Heart left ventricle (tissue), 16 donors: Measurements from ENCODE around the gene SLC41A1. TPM values are rescaled to one million over a fixed set of nuclear protein-coding genes. Genes with fewer than 3 reads are reported as not detected.

Source experiments
- ATAC-seq, 4 donors: fragments of 200-7000 bp; cut with Tn5 transposase; one replicate each; pipeline ENCODE4 v1.9.1; 2020 to 2022; ENCODE audit warnings: moderate library complexity in 4 of 4, mild to moderate bottlenecking in 3 of 4, moderate number of reproducible peaks in 1 of 4
- DNase-seq, 5 donors: peaks; one replicate each; pipeline ENCODE4 v3.0.0-alpha.2; 2020
- H3K27ac ChIP-seq, 12 donors: fragments of 200-600 bp; sonication (generic) in 4 of 12; one replicate each; pipeline versions ENCODE4 v1.5.0 to v1.8.0; 2016 to 2022; ENCODE audit warnings: mild to moderate bottlenecking in 2 of 12
- H3K27me3 ChIP-seq, 9 donors: fragments of 200-600 bp; sonication (generic) in 2 of 9; one replicate each; pipeline versions ENCODE4 v1.5.1 to v1.8.0; 2016 to 2022; ENCODE audit warnings: mild to moderate bottlenecking in 3 of 9
- H3K36me3 ChIP-seq, 9 donors: fragments of 200-600 bp; sonication (generic) in 2 of 9; one replicate each; pipeline versions ENCODE4 v1.5.0 to v1.8.0; 2018 to 2022; ENCODE audit warnings: mild to moderate bottlenecking in 2 of 9
- H3K4me1 ChIP-seq, 12 donors: fragments of 200-600 bp; sonication (generic) in 4 of 12; one replicate each; pipeline versions ENCODE4 v1.5.0 to v1.8.0; 2016 to 2022; ENCODE audit warnings: mild to moderate bottlenecking in 3 of 12
- H3K4me3 ChIP-seq, 12 donors: fragments of 200-600 bp; sonication (generic) in 4 of 12; one replicate each; pipeline versions ENCODE4 v1.5.0 to v1.8.0; 2017 to 2022; ENCODE audit warnings: mild to moderate bottlenecking in 9 of 12, moderate library complexity in 4 of 12
- H3K9me3 ChIP-seq, 12 donors: fragments of 200-600 bp; sonication (generic) in 4 of 12; one replicate each; pipeline versions ENCODE4 v1.5.0 to v1.8.0; 2016 to 2022; ENCODE audit warnings: mild to moderate bottlenecking in 1 of 12
- CTCF ChIP-seq, 12 donors: fragments of 200-600 bp; sonication (generic) in 4 of 12; IDR thresholded peaks; one replicate each; pipeline versions ENCODE4 v1.5.0 to v1.8.0; 2018 to 2022; ENCODE audit warnings: antibody characterized with exemption in 12 of 12, mild to moderate bottlenecking in 5 of 12
- POLR2A ChIP-seq, 2 donors: fragments of 450-650 bp; IDR thresholded peaks; one replicate each; pipeline ENCODE4 v1.6.1; 2017; ENCODE audit warnings: antibody characterized with exemption in 2 of 2, mild to moderate bottlenecking in 2 of 2, moderate library complexity in 2 of 2
- WGBS, 4 donors: extraction: QIAGEN DNeasy Blood & Tissue Kit in 2 of 4; methylation state at CpG; one replicate each; pipeline versions ENCODE4 v1.1.5 to v1.1.7; 2013 to 2018; 5-methylcytosine and 5-hydroxymethylcytosine counted together
- intact Hi-C, 10 donors: fragments of 100-400 bp; cut with DNase I; formaldehyde crosslinking; loops; one replicate each; pipeline versions ENCODE4 v1.11.1 to v1.14.2; 2022
- polyA plus RNA-seq, 2 donors: library from polyadenylated mRNA; stranded (reverse); fragments of 200-250 nt; gene quantifications; one replicate each; pipeline ENCODE4 v1.2.3, GENCODE V29; 2013
- total RNA-seq, 9 donors: library from RNA; depleted of rRNA in 2 of 9; stranded (reverse); fragments of >200 nt in 2 of 9; fragmentation: NEBNext Ultra II Directional in 3 of 9; extraction: Animal tissue kit (Norgen Biotek cat#: 25700) in 3 of 9; gene quantifications; one replicate each; pipeline versions ENCODE4 v1.1.0 to v1.2.4, GENCODE V29; 2016 to 2023
- donor health status: ischemic (EF 13 %, LVEDD 7.1; RV severe dilation, severe dysfunction).
- donor health status: healthy with polysubstance abuse.
- donor health status: DM: no; HTN: yes; CAD: no.
- donor health status: DM: no; HTN: no; CAD: no.
- donor health status: ischemic (EF 25% LVEDD 6.9; RV normal size, moderate dysfunction).
- donor health status: ischemic (EF 25% LVEDD 5.7; RV mildly dilated, moderate dysfunction).
- donor health status: healthy.
- donor health status: DM: yes; HTN: yes; CAD: no.
- donor health status: ischemic (EF 35%, LVEDD 5.7; RV mildly dilated, moderate dysfunction).
- donor health status: nonischemic (EF 11% LVEDD 7.7; RV severe dilation, severe dysfunction).
- donor health status: DM: yes; HTN: yes; CAD: no.
- donor health status: PGD.
- donor health status: ischemic (EF 29% LVEDD 5.4; RV normal size, mild dysfunction).
- donor health status: nonischemic (EF 23%, LVEDD 6.1; RV moderate dilation, normal function).

The SLC41A1 gene
- total and polyA plus RNA-seq, 11 donors, result 146 to 442 (median 298) TPM

GRCh38 chr1:205798577-205798976 is 14.4 kb downstream of the SLC41A1 start:
- DNase-seq (no peak), ATAC-seq (no peak)
- H3K4me3 ChIP-seq, result no peak overlapping the region
- H3K9me3 ChIP-seq, result no peaks in the 10 kb centered on the region
- WGBS, 4 donors, result 74 to 90% (median 81%) methylated on average over 5 of the region's 5 CpGs
- H3K27ac ChIP-seq, result peak overlapping the region in 2 of 12 donors; percentile 60 to 64
- intact Hi-C loops, result loop anchor here in 4 of 10 donors (5.0 to 10.0 kb wide), 3 partner anchors 59 to 309 kb away; no protein-coding TSS in a partner anchor
- H3K4me1 ChIP-seq, result peaks cover 0 to 56% (median 21%) of the 10 kb centered on the region in 12 donors
- no peaks in the 10 kb centered on the region for H3K27me3 ChIP-seq
- TF ChIP-seq CTCF (IDR thresholded peaks at IDR 0.05) (no peak), POLR2A (IDR thresholded peaks at IDR 0.05) (no peak)
- H3K36me3 ChIP-seq, result peaks cover 2 to 78% (median 73%) of the 10 kb centered on the region in 9 donors

GRCh38 chr1:205797168-205797567 is 15.8 kb downstream of the SLC41A1 start:
- no peaks in the 10 kb centered on the region for H3K9me3 ChIP-seq
- intact Hi-C loops, result loop anchor here in 4 of 10 donors (5.0 to 10.0 kb wide), 3 partner anchors 60 to 310 kb away; no protein-coding TSS in a partner anchor
- no peak for DNase-seq
- H3K36me3 ChIP-seq, result peaks cover 2 to 89% (median 86%) of the 10 kb centered on the region in 9 donors
- TF ChIP-seq CTCF (IDR thresholded peaks at IDR 0.05) (no peak), POLR2A (IDR thresholded peaks at IDR 0.05) (no peak)
- no peak for ATAC-seq
- H3K27ac ChIP-seq, result peak overlapping the region in 4 of 12 donors; percentile 8 to 60 (median 12)
- H3K27me3 ChIP-seq, result no peaks in the 10 kb centered on the region
- 56 to 86% (median 69%) methylated on average over 2 of the region's 2 CpGs for WGBS, 4 donors
- H3K4me3 ChIP-seq, result no peak overlapping the region
- H3K4me1 ChIP-seq, result peaks cover 0 to 52% (median 19%) of the 10 kb centered on the region in 12 donors

- H3K36me3 ChIP-seq, result peaks cover 1 to 100% (median 94%) of the 10 kb centered on the region in 9 donors
- H3K27ac ChIP-seq, result no peak overlapping the region
- H3K27me3 ChIP-seq, result no peaks in the 10 kb centered on the region
- peaks cover 0 to 28% (median 3%) of the 10 kb centered on the region in 12 donors for H3K4me1 ChIP-seq
- H3K4me3 ChIP-seq, result no peak overlapping the region
- ATAC-seq, result no peak
- no peaks in the 10 kb centered on the region for H3K9me3 ChIP-seq
- TF ChIP-seq CTCF (IDR thresholded peaks at IDR 0.05), result no peak
- TF ChIP-seq POLR2A (IDR thresholded peaks at IDR 0.05), result no peak
- no peak for DNase-seq
- WGBS, 4 donors, result 52 to 66% (median 63%) methylated on average over 5 of the region's 5 CpGs
- intact Hi-C loops, result loop anchor here in 9 of 10 donors (5.0 to 10.0 kb wide), 6 partner anchors 113 to 313 kb away; no protein-coding TSS in a partner anchor
Measured at GRCh38 chr1:205794011-205794730, 18.8 kb downstream of the SLC41A1 start.

GRCh38 chr1:205792961-205793673 is 19.9 kb downstream of the SLC41A1 start:
- intact Hi-C loops, result loop anchor here (2.0 to 10.0 kb wide), 7 partner anchors 114 to 314 kb away; no protein-coding TSS in a partner anchor
- Histone ChIP-seq H3K9me3 (no peaks in the 10 kb centered on the region), H3K27ac (peak overlapping the region in 4 of 12 donors; percentile 2 to 28 (median 20)), H3K36me3 (peaks cover 0 to 95% (median 84%) of the 10 kb centered on the region in 9 donors), H3K27me3 (no peaks in the 10 kb centered on the region), H3K4me1 (peaks cover 0 to 20% (median 2%) of the 10 kb centered on the region in 12 donors), H3K4me3 (no peak overlapping the region)
- 65 to 71% (median 68%) methylated on average over 6 of the region's 6 CpGs for WGBS, 4 donors
- ATAC-seq (no peak), DNase-seq (no peak)
- TF ChIP-seq POLR2A (IDR thresholded peaks at IDR 0.05), result no peak
- TF ChIP-seq CTCF (IDR thresholded peaks at IDR 0.05), result no peak
